ENCODE results near the gene CBLC.

CBLC gene

GRCh38 chr19:44746616-44746945 lies 31.1 kb upstream of the CBLC start:
- no peak for DNase-seq (ENCODE audit: low read depth)
- H3K4me3 ChIP-seq (ENCODE audit: low read depth, low read length) = no peak overlapping the region
- no peak for TF ChIP-seq CTCF (conservative IDR thresholded peaks at IDR 0.05; ENCODE audit: low read depth, low read length)

GRCh38 chr19:44746946-44747738 lies 30.5 kb upstream of the CBLC start:
- no peak for TF ChIP-seq CTCF (conservative IDR thresholded peaks at IDR 0.05; ENCODE audit: low read depth, low read length)
- peak; percentile 94 for DNase-seq (ENCODE audit: low read depth)
- H3K4me3 ChIP-seq (ENCODE audit: low read depth, low read length) = peak overlapping the region; percentile 70

GRCh38 chr19:44747739-44748425 lies 29.8 kb upstream of the CBLC start:
- no peak for TF ChIP-seq CTCF (conservative IDR thresholded peaks at IDR 0.05; ENCODE audit: low read depth, low read length)
- DNase-seq (ENCODE audit: low read depth) = peak; percentile 68
- peak overlapping the region; percentile 70 for H3K4me3 ChIP-seq (ENCODE audit: low read depth, low read length)

GRCh38 chr19:44748426-44749254 lies 29.1 kb upstream of the CBLC start, which contains the start of gene BCL3:
TSS of gene BCL3 (plus strand) at chr19:44748708. CDS start at chr19:44748791, 83 bp downstream.
- H3K4me3 ChIP-seq (ENCODE audit: low read depth, low read length) = peak within 1 kb of the TSS; percentile 70
- TF ChIP-seq CTCF (conservative IDR thresholded peaks at IDR 0.05; ENCODE audit: low read depth, low read length) = no peak
- no peak for DNase-seq (ENCODE audit: low read depth)

GRCh38 chr19:44749292-44749691 lies 28.4 kb upstream of the CBLC start:
- no peak for TF ChIP-seq CTCF (conservative IDR thresholded peaks at IDR 0.05; ENCODE audit: low read depth, low read length)
- DNase-seq (ENCODE audit: low read depth) = no peak
- peak overlapping the region; percentile 70 for H3K4me3 ChIP-seq (ENCODE audit: low read depth, low read length)

GRCh38 chr19:44749994-44750393 lies 27.7 kb upstream of the CBLC start:
- H3K4me3 ChIP-seq (ENCODE audit: low read depth, low read length) = peak overlapping the region; percentile 70
- no peak for TF ChIP-seq CTCF (conservative IDR thresholded peaks at IDR 0.05; ENCODE audit: low read depth, low read length)
- DNase-seq (ENCODE audit: low read depth) = no peak
